Skeletal muscle tissue (tissue), 4 donors: Measurements from ENCODE around the gene KLHL5. TPM values are rescaled to one million over a fixed set of nuclear protein-coding genes. Genes with fewer than 3 reads are reported as not detected.

Source experiments
- H3K27ac ChIP-seq: one replicate; pipeline ENCODE4 v1.7.0; 2013; ENCODE audit warnings: mild to moderate bottlenecking, low read depth, low read length, inconsistent platforms
- H3K27me3 ChIP-seq, 3 donors: one replicate each; pipeline ENCODE4 v1.7.0; 2013; ENCODE audit warnings: low read length in 3 of 3; ENCODE audit not compliant: control insufficient read depth in 3 of 3, insufficient read depth in 3 of 3
- H3K36me3 ChIP-seq, 3 donors: one replicate each; pipeline ENCODE4 v1.7.0; 2013; ENCODE audit warnings: low read length in 3 of 3; ENCODE audit not compliant: control insufficient read depth in 3 of 3, insufficient read depth in 3 of 3
- H3K4me1 ChIP-seq, 3 donors: one replicate each; pipeline ENCODE4 v1.7.0; 2013; ENCODE audit warnings: low read length in 3 of 3, mild to moderate bottlenecking in 3 of 3; ENCODE audit not compliant: control insufficient read depth in 3 of 3, insufficient read depth in 3 of 3
- H3K4me3 ChIP-seq, 3 donors: one replicate each; pipeline ENCODE4 v1.7.0; 2013; ENCODE audit warnings: low read length in 3 of 3
- H3K9ac ChIP-seq, 3 donors: one replicate each; pipeline ENCODE4 v1.7.0; 2013; ENCODE audit warnings: low read length in 3 of 3, mild to moderate bottlenecking in 3 of 3, moderate library complexity in 2 of 3, low read depth in 1 of 3
- H3K9me3 ChIP-seq, 3 donors: one replicate each; pipeline ENCODE4 v1.7.0; 2013; ENCODE audit warnings: low read length in 3 of 3; ENCODE audit not compliant: control insufficient read depth in 3 of 3
- total RNA-seq: library from RNA; depleted of rRNA; stranded (reverse); fragments of >200 nt; gene quantifications from one replicate; pipeline ENCODE4 v1.2.3, GENCODE V29; 2014
- donor health status: Osteomylitis.

KLHL5 gene
- total RNA-seq, 1 donor from 2014 or later: 15.1 TPM

DNA sequence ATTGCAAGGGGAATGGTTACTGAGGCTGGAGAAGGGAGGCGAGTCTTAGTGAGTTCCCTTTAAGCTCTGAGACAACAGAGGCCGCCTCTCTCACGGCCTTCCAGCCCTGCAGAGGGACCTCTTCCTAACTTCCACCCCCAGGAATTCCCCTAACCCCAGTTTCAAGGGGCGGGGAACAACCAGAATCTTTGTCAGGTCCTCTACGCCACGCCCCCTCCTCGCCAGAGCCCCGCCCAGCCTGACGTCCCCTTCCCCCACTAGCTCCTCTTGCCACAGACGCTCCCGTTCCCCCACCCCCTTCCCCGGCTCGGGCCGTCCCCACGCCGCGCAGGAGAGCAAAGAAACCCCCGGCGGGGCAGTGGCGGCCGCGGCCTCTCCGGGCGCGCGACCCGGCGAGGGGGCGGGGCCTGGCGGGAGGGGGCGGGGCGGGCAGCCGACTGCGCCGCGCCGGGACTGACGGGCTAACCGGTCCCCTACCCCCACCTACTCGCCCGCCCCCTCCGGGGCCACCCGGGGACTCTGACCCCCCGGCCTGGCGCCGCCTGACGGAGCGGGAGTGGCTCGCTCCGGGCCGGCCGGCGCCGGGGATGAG is 17.6 kb upstream of the KLHL5 start:
- Histone ChIP-seq H3K4me1 (no peaks in the 10 kb centered on the region), H3K27me3 (no peaks in the 10 kb centered on the region), H3K36me3 (no peaks in the 10 kb centered on the region), H3K27ac (peak overlapping the region; percentile 70), H3K9me3 (no peaks in the 10 kb centered on the region), H3K4me3 (peak overlapping the region; percentile 68 to 74 (median 72)), H3K9ac (peak overlapping the region; percentile 60 to 75 (median 63))

DNA sequence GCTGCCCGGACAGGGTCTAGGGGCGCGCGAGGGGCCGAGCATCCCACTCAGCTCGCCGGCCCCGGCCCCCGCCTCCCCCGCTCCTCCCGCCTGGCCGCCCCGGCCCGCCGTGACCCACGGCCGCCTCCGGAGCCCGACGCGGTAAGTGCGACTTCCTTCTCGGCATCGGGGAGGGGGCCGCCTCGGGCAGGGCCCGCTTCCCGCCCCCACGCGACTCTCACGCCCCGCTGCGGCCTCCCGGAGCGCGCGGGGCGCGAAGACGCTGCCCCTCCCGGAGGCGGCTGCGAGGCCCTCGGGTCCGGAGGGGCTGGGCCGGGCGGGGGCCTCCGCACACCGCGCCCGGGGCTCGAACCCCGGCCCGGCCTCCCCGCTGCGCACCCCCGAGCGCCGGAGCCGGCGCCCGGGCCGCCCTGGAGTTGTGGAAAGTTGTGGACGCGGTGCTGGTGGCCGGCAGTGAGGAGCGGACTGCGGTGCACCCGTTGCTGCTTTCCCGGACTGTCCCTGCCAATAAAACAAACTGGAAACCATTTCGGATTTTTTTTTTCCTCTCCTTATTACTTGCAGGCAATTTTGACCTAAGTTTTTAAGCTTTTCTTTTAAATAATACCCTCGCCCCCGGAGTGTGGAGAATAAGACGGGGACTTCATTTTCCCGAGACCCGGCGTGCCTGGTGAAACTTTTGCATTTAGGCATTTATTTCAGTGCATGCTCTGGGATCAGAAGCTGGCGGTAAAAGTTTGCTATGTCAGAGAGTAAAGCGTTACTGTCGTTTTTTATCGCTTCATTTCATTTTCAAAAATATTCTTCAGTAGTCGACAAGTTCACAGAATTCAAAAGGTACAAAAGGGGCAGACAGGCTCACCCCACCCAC is 16.8 kb upstream of the KLHL5 start:
- Histone ChIP-seq H3K27me3 (no peaks in the 10 kb centered on the region), H3K27ac (peak overlapping the region; percentile 70), H3K36me3 (no peaks in the 10 kb centered on the region), H3K4me3 (peak overlapping the region; percentile 68 to 76 (median 74)), H3K9ac (peak overlapping the region; percentile 51 to 71 (median 61)), H3K4me1 (no peaks in the 10 kb centered on the region), H3K9me3 (no peaks in the 10 kb centered on the region)

DNA sequence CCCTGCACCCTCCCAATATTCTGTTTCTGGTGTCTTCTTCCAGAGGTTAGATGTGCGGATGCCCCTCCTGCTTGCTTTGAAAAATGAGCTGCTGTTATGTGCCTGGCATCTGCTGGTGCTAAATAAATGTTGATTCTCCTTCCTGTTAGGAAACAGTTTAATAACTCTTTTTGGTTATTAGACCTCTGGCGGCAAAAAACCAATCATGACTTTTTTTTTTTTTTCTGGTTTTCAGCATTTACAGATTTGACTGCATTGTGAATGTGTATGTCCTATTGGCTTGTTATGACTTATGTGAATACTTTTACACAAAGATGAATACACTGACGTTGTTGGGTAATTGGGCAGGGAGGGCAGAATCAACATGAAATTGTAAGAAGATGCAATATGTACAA is 16.2 kb upstream of the KLHL5 start:
- Histone ChIP-seq H3K4me3 (peak overlapping the region; percentile 68 to 76 (median 74)), H3K36me3 (no peaks in the 10 kb centered on the region), H3K9me3 (no peaks in the 10 kb centered on the region), H3K27ac (no peak overlapping the region), H3K4me1 (no peaks in the 10 kb centered on the region), H3K9ac (peak overlapping the region in 2 of 3 donors; percentile 51 to 71), H3K27me3 (no peaks in the 10 kb centered on the region)

DNA sequence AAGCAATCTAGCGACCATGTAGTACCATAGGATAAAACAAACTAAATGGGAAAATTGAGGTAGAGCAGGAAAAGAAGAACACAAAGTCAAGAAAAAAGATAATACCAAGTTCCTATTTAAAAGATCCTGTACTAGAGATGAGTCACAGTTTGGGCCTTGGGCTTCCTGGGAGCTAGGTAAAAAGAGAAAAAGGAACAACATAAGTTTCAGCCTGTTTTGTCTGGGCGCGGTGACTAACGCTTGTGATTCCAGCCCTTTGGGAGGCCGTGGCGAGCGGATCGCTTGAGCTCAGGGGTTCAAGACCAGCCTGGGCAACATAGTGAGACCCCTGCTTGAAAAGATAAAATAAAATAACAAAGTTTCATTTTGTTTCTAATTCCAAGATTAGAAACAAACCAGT is 15.8 kb upstream of the KLHL5 start:
- Histone ChIP-seq H3K27ac (no peak overlapping the region), H3K9me3 (no peaks in the 10 kb centered on the region), H3K4me3 (peak overlapping the region in 1 of 3 donors; percentile 76), H3K4me1 (no peaks in the 10 kb centered on the region), H3K36me3 (no peaks in the 10 kb centered on the region), H3K27me3 (no peaks in the 10 kb centered on the region), H3K9ac (peak overlapping the region in 1 of 3 donors; percentile 25)

DNA sequence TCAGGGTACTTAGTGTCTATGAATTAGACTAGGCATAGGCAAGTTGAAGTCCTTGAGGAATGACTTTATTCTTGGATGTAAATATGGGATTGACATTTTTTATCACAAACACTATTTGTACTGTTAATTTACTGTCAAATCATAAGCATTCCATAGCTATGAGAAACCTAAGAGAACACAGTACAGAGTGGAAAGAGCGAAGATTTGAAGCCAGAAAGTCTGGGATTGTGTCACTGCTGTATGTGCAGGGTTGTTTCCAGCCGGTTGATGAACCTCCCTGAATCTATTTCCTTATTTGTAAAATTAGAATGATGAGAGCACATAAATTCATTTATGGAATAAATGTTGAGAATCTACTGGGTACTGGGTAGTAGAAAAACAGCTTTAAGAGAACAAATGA is 14.4 kb upstream of the KLHL5 start:
- no peaks in the 10 kb centered on the region for H3K9me3 ChIP-seq
- H3K4me1 ChIP-seq: no peaks in the 10 kb centered on the region
- H3K36me3 ChIP-seq: no peaks in the 10 kb centered on the region
- H3K4me3 ChIP-seq: no peak overlapping the region
- H3K27me3 ChIP-seq: no peaks in the 10 kb centered on the region
- H3K27ac ChIP-seq: no peak overlapping the region
- H3K9ac ChIP-seq: no peak overlapping the region

DNA sequence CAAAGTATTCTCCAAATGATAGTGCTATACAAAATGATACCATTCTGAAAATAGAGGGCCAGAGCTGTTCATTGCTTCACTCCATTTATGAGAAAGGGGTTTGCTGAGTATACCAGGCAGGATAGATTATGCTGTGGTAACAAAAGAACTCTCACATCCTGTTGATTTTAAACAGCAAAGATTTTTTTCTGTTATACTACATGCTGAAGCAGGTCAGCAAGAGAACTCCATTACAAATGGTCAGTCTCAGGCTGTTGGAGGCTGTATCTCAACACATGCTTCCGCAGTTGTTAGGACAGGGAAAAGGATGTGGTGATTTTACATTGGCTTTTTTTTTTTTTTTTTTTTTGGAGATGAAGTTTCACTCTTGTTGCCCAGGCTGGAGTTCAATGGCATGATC is 13.7 kb upstream of the KLHL5 start:
- Histone ChIP-seq H3K27ac (no peak overlapping the region), H3K4me1 (no peaks in the 10 kb centered on the region), H3K4me3 (no peak overlapping the region), H3K9me3 (no peaks in the 10 kb centered on the region), H3K9ac (no peak overlapping the region), H3K27me3 (no peaks in the 10 kb centered on the region), H3K36me3 (no peaks in the 10 kb centered on the region)

DNA sequence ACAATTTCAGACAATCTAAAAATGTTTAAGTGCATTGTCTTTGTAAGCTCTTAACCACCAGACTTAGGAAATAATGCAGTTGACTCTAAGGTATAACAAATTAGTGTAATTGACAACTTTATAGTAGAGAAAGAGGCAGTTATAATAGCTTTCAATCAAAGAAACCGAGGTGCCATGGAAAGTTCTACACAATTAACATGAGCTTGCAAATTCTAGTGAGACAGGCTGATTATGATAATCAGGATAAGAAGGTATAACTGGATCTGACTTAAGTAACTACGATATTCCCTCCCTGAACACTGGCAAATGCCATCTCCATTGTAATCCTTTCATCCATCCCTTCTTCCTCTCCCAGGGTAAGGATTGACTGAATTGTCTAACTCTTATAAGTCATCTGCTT is 11.4 kb upstream of the KLHL5 start:
- Histone ChIP-seq H3K27me3 (no peaks in the 10 kb centered on the region), H3K9me3 (no peaks in the 10 kb centered on the region), H3K27ac (no peak overlapping the region), H3K9ac (no peak overlapping the region), H3K4me3 (no peak overlapping the region), H3K36me3 (no peaks in the 10 kb centered on the region), H3K4me1 (no peaks in the 10 kb centered on the region)

DNA sequence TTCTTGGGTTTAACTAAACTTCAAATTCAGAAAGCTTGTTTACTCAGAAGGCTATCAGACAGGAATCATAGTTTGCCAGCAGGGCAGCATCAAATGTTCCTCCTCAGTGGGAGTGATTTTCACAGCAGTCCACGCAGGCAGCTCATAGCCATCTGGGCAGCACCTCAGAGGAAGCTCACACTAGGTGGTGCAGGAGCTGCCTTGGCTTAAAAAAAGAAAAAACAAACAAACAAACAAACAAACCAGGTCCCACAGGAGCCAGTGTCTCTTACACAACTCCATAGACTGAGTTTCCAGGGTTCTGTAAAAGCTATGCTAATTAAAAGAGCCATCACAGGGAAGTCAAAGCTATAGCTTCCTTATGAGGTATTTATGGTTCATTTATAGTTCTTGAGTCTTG is 10.5 kb upstream of the KLHL5 start:
- no peaks in the 10 kb centered on the region for H3K9me3 ChIP-seq

DNA sequence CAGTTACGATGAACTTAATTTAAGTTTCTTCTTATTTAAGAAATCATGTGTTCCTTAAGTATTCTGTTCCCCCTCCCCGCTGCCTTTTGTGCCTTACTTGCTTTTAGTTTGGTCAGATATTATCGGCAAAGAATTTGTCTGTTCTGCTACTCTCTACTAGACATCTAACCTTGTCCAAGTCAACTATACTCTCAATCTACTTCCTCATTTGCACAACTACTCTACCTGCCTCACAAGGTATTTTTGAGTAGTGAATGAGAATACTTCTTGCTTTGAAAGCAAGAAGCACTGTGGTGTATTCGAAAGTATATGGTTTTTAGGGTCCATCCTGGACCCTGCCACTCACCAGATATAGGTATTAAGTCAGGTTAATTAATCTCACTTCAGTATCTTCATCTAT is 8.0 kb upstream of the KLHL5 start:
- no peak overlapping the region for H3K27ac ChIP-seq
- H3K4me1 ChIP-seq: no peaks in the 10 kb centered on the region
- H3K9ac ChIP-seq: no peak overlapping the region
- no peaks in the 10 kb centered on the region for H3K36me3 ChIP-seq
- H3K9me3 ChIP-seq: no peaks in the 10 kb centered on the region
- H3K4me3 ChIP-seq: no peak overlapping the region
- H3K27me3 ChIP-seq: no peaks in the 10 kb centered on the region

More for the DNA sequence above, 10.5 kb upstream of the KLHL5 start:
- Histone ChIP-seq H3K27ac (no peak overlapping the region), H3K36me3 (no peaks in the 10 kb centered on the region), H3K4me3 (no peak overlapping the region), H3K9ac (no peak overlapping the region), H3K27me3 (no peaks in the 10 kb centered on the region), H3K4me1 (no peaks in the 10 kb centered on the region)

DNA sequence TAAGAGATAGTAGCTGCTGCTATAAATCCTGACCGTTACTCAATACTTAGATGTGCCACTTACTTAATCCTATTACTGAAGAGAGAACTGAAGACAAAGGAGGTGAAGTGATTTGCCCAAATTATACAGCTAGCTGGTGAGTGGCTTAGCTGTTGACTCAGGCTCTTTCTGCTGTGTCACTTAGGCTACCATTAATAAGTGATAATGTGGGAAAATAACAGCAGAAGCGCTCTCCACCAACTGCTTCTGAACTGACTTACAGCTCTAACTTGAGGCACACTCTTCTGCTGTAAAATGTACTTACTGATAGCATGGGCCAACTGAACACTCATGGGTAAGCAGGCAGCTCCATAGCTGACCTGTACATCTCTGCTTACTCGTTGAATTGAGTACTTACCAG is 7.5 kb upstream of the KLHL5 start:
- Histone ChIP-seq H3K9ac (no peak overlapping the region), H3K27ac (no peak overlapping the region), H3K4me1 (no peaks in the 10 kb centered on the region), H3K27me3 (no peaks in the 10 kb centered on the region), H3K36me3 (no peaks in the 10 kb centered on the region), H3K9me3 (no peaks in the 10 kb centered on the region), H3K4me3 (no peak overlapping the region)
